HG03520 (cell line): ENCODE measurements around the gene DNAAF6.

Source experiments
- ATAC-seq: cut with Tn5 transposase; IDR thresholded peaks from one replicate; pipeline ENCODE4 v1.9.1; 2021; ENCODE audit warnings: mild to moderate bottlenecking, moderate library complexity; ENCODE audit not compliant: unreplicated experiment

Gene DNAAF6

DNA sequence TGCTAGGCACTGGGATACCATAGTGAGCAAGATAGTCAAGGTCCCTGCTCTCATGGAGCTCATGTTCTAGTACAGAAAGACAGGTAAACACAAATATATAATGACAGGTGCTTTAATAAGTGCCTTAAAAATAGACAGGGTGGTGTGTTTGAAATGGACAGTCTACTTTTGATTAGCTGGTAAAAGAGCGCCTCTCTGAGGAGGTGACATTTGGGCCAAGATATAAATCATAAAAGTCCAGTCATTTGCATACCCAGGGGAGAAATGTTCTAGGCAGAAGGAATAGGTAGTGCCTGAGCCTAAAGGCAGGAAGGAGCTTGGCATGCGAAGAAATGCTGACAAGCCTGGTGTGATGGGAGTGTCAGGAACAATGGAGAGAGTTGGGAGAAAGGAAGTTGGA, 83.6 kb downstream of the DNAAF6 start:
- no peak for ATAC-seq

DNA sequence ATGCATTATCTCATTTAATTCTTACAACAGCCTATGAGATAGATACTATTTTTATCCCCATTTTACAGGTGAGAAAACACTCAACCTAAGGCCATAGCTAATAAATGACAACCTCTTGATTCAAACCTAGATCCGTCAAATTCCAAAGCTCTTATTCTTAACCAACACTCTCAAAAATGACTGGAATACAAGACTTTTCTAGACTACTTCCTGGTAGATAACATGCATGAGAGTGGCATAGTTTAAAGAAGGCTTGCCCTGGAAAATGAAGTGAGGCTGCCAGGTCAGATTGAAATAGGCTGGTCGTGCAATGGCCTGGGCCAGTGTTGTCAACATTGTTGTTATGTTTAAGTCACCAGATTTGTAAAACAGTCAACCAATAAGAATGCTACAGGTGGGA, 86.6 kb downstream of the DNAAF6 start:
- no peak for ATAC-seq
